GM19023 (cell line): ENCODE data around the gene KCNK17.

Experiments
- ATAC-seq: cut with Tn5 transposase; IDR thresholded peaks from one replicate; pipeline ENCODE4 v1.9.1; 2021; ENCODE audit warnings: mild to moderate bottlenecking, moderate library complexity; ENCODE audit not compliant: unreplicated experiment

KCNK17 gene

GRCh38 chr6:39274471-39274870 is 39.7 kb downstream of the KCNK17 start:
- ATAC-seq = no peak

- ATAC-seq = no peak
These were observed 40.8 kb downstream of the KCNK17 start for GRCh38 chr6:39273406-39273821.

GRCh38 chr6:39269961-39270360 is 44.3 kb downstream of the KCNK17 start:
- ATAC-seq = no peak

GRCh38 chr6:39268721-39269120 is 45.5 kb downstream of the KCNK17 start:
- no peak for ATAC-seq

GRCh38 chr6:39268171-39268570 is 46.0 kb downstream of the KCNK17 start:
- no peak for ATAC-seq

- ATAC-seq = no peak
These were observed 47.4 kb downstream of the KCNK17 start for GRCh38 chr6:39266782-39267355.

- no peak for ATAC-seq
These were observed 47.8 kb downstream of the KCNK17 start for GRCh38 chr6:39266375-39266774.

- ATAC-seq = no peak
These were observed 50.7 kb downstream of the KCNK17 start for GRCh38 chr6:39263303-39264037.

- ATAC-seq = no peak
These were observed 52.5 kb downstream of the KCNK17 start for GRCh38 chr6:39261751-39262150.

- ATAC-seq = no peak
These were observed 53.3 kb downstream of the KCNK17 start for GRCh38 chr6:39260953-39261352.

GRCh38 chr6:39260456-39260855 is 53.8 kb downstream of the KCNK17 start:
- ATAC-seq = no peak

GRCh38 chr6:39256294-39256940 is 57.8 kb downstream of the KCNK17 start:
- ATAC-seq = no peak

- ATAC-seq = no peak
These were observed 59.2 kb downstream of the KCNK17 start for GRCh38 chr6:39254999-39255535.

GRCh38 chr6:39251406-39251805 is 62.8 kb downstream of the KCNK17 start:
- ATAC-seq = no peak

GRCh38 chr6:39250507-39250906 is 63.7 kb downstream of the KCNK17 start:
- ATAC-seq = no peak

- ATAC-seq = no peak
These were observed 64.9 kb downstream of the KCNK17 start for GRCh38 chr6:39249278-39249677.
